Lung microvascular endothelial cell (primary cell): ENCODE results near the gene TRAIP. TPM values are rescaled to one million over a fixed set of nuclear protein-coding genes. Genes with fewer than 3 reads are reported as not detected.
"Not testable (repeated sequence)": the region's sequence is repeated elsewhere in the genome, so short reads cannot be mapped to it uniquely, and the experiment has no call there.

ENCODE experiments used
- DNase-seq, 2 donors: peaks; one replicate each; pipeline versions ENCODE4 v3.0.0 to v3.0.0-alpha.2; 2010; ENCODE audit warnings: low read depth in 2 of 2
- total RNA-seq: library from RNA; depleted of rRNA; stranded (reverse); fragments of >200 nt; gene quantifications from 2 replicates; pipeline ENCODE4 v1.2.1, GENCODE V29; 2014

TRAIP gene
- total RNA-seq, 1 donor from 2014 or later: 1.2 TPM

DNA sequence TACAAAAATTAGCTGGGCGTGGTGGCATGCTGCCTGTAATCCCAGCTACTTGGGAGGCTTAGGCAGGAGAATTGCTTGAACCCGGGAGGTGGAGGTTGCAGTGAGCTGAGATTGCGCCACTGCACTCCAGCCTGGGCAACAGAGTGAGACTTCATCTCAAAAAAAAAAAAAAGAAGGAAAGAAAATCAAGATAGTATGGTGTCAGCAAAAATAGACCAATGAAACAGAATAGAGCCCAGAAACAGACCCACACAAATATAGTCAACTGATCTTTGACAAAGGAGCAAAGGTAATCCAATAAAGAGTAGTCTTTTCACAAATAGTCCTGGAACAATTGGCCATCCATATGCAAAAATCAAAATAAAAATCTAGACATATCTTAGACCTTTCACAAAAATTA lies 33.2 kb downstream of the TRAIP start:
- DNase-seq: not testable (repeated sequence)

DNA sequence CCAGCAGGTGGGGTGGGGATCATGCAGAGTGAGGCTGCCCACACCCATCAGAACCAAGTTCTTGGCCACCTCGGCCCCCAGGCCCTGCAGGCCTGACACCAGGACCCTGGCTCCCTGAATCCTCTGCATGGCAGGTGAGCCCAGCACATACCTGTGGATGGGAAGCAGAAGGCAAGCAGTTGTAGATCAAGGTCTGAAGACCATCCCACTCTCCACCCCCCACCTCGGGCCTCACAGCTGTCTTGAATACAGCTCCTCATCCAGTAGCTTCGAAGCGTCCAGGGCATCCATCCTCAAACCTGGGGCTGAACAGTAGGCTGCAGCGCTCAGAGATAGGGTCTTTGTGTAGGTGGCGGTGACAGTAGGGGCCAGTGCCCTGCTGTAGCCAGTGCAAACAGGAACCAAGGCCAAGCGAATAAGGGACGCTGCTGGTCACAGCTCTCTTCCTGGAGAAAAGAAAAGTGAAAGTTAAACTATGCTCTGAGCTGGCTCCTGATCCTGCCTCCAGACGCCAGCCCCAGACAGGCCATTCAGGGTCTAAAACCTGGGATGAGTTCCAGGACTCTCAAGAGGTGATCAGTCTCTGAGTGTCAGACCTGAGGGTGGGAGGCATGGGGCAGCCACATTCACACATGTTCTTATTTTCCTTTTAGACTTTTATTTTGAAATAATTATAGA lies 42.7 kb downstream of the TRAIP start, which contains the start of gene UBA7:
Gene UBA7, minus strand, starts transcription at position 457 of the 678 bp plus-strand sequence. Its CDS starts 166 bp downstream, at position 291.
- DNase-seq: peak; percentile 71 to 81

DNA sequence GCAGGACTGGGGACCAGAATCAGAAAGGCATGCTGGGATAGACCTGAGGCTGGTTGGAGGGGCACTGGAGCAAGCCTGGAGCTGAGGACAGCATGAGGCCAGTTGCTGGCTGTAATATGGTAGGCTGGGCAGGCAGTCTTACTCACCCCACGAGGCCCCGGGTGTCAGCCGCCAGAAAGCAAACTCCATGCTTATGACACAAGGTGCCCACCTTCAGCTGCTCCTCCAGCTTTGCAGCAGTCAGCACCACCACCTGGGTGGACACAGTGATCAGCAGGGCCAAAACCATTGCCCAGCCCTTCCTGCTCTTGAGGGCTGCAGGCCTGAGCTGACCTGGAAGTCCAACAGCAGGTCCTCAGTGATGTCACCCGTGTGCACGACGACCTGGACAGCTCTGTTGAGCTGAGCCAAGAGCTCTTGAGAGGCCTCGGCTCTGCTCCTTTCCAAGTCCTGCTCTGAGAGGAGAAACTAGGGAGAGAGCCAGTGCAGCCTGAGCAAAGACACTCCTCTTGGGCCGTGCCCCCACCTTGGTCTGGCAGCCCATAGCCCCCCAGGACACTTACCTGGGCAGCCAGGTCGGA lies 43.4 kb downstream of the TRAIP start:
- peak in 1 of 2 donors; percentile 24 for DNase-seq

DNA sequence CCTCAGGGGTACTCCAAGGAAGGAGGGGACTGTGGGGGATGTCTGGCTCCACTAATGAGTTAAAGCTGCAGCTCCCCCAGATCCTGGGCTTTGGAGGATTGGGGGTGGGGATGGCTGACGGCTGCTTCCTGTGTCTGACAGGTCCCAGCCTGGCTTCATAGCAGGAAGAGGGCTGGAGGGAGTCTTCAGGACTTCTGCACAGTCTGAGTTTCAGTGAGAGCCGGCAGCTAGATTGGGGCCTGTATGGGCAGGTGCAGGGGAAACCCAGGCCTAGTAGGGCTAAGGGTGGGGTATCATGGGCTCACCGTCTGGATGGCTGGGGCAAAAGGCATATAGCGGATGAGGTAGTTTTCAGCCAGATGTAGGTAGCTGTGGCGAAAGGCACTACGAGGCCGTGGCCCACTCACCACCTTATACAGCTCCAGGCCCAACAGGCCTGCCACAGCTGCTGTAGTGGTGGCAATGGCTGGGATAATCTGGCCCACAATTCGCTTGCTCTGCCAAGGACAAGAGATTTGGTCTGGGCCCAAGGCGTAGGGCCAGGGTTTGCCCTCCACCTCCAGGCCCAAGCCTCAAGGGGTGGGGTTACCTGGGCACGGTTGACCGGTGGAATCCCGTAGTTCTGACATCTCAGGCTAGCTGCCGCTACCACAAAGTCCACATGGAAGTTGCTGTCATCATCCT lies 48.8 kb downstream of the TRAIP start:
- DNase-seq: peak in 1 of 2 donors; percentile 59

DNA sequence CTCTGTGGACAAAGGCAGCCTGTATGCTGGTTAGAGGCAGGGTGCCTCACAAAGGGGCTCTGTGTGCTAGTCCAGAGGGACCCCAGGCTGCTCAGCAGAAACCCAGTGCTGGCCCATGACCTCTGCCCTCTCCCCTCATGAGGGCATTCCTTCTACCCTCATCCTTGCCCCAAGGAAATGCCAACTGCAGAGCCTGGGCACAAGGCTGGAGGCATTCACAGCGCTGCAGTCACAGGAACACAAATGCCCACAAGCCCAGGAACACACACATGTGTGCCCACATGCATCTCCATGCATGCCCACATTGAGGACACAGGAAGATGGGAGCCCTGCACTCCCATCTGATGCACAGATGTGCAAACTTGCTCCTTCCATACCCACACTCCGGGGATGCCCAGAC lies 49.5 kb downstream of the TRAIP start:
- DNase-seq: no peak

DNA sequence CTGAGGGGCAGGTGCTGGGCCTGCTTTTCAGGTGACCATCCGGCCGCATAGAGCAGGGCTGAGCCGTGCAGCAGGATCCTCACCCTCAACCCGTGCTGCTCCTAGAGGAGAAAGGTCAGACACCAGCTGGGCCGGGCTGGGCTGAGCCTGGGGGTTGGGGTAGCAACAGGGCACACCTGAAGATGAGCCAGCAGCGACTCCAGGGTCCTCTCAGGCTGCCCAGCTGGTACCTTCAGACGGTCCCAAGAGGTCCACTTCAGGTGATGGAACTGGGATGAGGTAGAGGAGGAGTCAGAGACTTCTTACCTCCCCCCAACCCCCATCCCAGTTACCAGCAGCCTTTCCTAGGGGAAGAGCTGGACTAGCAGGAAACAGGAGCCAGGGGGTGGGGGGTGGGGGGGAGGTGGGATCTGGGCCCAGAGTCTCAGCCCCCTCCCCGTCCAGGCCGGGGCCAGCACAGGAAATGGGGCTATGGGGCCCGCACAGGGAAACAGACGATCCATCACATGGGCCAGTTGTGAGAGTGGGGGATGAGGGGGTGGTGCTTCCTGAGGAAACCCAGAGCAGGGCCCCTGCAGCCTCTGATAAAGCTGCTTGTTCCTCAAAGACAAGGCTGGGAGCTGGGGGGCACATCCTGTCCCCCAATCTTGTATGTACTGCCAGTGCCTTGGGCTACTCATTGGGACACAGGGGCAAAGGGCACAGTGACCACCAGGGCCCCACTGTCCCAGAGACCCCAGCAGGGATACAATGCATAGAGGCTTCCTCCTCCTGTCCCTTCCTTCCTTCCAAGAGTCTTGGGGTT lies 50.3 kb downstream of the TRAIP start:
- peak; percentile 83 to 90 for DNase-seq

DNA sequence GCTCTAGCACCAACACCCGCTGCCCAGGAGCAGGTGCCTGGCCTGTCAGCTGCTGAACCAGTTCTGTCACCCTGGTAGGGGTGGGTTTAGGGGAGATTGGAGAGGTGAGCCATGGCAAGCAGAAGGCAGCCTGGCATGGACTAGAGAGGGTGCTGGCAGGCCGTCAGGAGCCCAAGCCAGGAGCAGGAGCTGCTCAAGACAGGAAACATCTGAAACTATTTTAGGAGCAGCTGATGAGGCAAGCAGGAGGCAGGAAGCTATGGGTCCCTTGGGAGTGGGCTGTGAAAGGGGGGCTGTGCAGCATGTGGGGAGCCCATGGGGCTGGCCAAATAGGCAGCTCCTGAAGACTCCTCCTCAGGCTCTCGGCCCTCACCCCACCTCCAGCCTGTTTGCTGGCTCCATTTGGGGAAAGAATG lies 51.0 kb downstream of the TRAIP start:
- DNase-seq: peak in 1 of 2 donors; percentile 92

DNA sequence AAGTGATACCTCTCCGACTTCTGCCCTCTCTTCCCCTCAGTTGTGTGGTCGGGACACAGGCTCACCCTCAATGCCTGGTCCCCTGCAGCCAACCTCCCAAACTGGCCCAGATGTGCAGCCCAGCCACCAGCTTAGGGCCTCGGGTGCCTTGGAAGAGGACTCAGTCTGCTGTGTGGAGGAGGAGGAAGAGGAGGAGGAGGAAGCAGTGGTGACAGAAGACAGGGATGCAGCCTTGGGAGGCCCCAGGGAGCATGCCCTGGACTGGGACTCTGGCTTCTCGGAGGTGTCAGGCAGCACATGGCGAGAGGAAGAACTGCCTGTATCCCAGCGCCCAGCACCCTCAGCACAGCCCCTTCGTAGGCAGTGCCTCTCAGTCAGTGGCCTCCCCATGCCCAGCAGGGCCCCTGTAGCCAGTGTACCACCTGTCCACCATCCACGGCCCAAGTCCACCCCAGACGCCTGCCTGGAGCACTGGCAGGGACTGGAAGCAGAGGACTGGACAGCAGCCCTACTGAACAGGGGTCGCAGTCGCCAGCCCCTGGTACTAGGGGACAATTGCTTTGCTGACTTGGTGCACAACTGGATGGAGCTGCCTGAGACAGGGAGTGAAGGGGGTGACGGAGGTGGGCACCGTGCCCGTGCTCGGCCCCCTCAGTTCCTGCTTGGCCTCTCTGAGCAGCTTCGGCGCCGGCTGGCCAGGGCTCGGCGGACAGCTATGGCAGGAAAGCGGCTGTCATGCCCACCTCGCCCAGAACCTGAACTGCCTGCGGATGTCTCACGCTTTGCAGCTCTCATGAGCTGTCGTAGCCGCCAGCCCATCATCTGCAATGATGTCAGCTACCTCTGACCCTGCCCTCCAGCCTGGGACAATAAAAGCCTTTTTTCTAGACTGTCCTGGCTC lies 52.0 kb downstream of the TRAIP start:
- peak; percentile 41 to 63 for DNase-seq

DNA sequence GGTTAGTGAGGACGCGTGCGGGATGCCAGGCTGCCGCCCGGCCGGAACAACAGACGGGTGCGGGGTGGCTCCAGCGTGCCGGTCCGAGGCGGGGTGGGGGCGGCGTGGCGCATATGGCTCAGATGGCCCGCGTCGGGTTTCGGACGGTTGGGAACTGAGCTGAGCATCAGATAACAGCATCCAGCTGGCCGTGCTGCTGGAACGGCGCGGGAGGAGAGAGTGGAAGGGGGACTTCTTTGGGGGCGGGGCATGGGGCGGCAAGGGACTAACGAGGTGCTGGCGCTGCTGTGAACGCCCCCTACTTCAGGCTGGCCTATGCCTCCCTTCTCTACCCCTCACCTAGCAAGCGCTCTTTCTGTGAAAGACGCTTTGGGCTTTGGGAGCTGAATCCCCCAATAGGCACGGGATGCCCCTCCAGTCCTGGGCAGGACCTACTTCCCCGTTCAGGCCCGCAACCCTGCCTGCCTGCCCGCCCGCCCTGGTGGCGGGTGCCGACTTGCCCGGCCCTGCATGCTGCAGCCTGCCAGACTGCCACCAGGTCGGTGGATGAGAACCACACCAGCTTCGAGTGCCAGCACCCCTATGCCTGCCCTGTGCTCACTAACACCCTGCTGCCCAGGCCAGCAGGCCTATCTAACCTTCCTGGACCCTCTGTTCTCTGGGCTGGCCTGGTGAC lies 52.8 kb downstream of the TRAIP start:
- DNase-seq: peak in 1 of 2 donors; percentile 59

DNA sequence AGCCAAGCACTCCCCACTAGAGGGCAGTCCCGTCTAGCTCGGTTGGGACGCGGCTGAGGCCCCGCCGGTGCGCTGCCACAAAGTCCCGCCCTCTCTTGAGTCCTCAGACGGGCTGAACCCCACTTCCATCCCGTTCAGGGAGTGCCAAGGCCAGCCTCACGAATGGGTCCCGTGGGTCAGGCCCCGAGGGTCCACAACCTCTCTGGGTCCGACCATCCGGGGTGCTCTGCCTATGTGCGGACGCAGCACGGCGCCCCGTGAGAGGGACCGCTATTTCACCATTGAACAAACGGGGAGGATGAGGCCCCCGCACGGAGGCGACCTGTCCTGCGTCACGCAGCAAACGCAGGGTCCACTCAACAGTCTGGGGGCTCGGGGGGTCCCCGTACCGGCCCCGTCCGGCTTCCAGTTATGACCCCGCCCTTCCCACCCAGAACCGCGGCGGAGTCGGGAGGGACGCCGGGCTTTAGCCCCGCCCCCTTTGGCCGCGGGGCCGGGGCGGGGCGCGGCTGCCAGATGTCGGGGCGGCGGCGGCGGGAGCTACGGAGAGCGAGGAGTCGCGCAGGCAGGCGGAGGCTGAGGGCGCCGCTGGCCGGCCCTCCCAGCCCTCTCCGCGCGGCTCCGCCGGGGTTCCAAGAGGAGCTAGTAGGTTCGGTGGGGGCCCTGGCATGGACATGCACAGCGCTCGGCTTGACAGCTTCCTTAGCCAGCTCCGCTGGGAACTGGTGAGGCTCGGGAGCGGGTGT lies 53.5 kb downstream of the TRAIP start, which contains the start of gene INKA1:
Gene INKA1, plus strand, starts transcription at position 543 of the 746 bp plus-strand sequence. Its CDS starts 132 bp downstream, at position 675.
- peak; percentile 89 to 90 for DNase-seq

DNA sequence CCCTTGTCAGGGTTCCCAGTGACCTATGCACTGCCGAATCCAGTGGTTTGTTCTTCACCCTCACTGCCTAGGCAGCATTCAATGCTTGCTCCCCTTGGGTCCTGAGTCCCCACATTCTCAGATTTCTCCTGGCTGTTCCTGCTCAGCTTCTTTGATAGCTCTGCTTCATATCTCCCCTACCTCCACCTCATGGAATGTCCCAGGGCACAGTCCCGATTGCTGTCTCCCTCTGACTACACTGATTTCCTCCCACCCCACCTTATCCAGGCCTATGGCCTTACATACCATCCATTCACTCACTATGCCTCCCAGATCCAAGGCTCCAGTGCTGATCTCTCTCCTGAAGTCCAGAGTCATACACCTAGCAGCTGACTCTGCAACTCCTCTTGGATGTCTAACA lies 55.2 kb downstream of the TRAIP start:
- DNase-seq: no peak

DNA sequence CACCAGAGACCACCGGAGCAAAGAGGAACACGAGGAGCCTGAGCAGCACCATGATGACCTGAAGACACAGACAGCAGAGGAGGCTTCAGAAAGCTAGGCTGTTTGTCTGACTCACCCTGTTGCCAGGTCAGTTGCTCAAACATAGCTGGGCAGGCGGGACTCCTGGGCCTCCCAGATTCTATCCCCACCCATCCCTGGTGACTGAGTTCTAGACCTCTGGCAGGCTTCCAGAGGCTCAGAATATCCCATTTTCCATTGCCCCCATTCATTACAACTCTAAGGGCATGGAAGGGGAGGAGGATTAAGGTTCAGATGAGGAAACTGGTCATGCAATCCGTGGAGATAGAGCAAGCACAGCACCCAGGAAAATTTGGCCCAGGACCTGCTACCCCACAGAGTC lies 56.6 kb downstream of the TRAIP start, which contains the start of gene CDHR4:
Gene CDHR4, minus strand, starts transcription at position 113 of the 400 bp plus-strand sequence. Its CDS starts 61 bp downstream, at position 52.
- DNase-seq: peak in 1 of 2 donors; percentile 32

DNA sequence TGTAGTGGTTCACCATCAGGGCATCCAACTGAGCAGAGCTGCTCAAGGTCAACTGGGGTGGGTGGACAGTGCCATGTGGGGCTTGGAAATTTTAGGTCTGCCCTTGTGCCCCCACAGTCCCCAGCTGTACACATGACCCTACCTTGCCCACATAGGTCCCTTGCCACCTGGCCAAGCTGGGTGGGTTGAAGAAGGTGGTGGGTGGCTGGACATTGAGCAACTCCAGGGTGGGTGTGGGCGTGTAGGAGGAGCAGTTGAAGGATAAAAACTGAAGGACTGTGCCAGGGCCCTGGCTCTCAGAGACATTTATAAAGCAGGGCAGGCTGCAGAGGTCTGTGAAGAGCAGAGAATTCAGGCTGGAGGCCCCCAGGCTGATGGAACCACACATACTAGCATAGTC lies 57.3 kb downstream of the TRAIP start:
- DNase-seq: no peak

DNA sequence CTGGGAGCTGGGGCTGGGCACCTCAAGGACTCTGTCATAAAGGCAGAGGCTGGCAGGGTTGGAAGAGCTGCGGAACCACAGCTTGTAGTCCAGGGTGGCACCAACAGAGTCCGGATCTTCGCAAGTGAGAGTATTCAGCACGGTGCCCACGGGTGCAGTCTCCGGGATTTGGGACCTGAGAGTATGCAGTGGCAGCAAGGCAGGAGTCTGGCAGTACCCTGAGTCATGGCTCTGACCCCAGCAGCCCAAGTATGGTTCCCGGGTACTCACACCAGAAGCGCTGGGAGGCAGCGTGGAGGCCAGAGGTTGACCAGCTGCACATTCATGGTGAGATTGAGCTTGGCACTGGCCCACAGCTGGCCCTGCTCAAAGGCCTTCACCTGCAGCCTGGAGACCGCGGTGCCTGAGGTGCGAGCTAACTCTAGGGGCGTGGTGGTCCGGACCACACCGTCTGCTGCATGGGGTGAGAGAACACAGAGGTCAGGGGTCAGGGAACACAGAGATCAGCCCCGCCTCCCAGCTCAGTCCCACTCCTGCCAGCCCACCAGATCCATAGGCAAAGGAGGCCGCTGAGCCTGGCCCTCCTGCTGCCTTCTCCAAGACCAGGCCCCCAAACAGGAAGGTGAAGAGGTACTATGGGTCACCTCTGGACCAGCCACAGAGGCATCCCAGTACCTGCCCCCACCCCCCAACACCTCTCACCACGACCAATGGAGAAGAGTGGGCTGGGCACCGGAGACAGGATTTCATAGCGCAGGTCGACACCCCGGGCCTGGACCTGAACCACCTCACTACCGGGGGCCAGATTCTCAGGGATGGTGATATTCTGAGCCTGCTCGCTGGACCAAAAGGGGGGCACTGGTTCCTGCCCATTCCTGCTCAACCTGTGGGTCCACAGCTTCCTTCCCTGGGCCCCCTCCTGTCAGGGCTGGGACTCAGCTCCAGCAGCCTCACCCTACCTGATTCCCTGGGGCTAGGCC lies 61.1 kb downstream of the TRAIP start:
- no peak for DNase-seq

DNA sequence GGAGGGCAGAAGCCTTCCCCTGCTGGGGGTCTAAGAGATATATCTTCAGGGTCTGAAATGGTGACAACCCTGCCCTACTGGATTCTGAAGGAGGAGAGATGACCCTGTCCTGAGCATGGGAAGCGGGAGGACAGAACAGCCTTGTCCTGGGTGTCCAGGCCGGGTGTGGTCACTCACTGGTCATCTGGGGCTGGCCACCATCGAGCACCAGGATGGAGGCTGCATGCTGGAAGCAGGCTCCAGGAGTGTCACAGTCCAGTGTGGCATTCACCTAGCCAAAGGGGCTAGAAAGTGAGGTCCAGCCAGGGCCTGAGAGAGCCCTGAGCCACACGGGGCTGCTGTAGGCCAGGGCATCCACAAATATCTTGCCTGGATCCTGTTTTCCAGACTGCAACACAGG lies 61.9 kb downstream of the TRAIP start:
- no peak for DNase-seq

DNA sequence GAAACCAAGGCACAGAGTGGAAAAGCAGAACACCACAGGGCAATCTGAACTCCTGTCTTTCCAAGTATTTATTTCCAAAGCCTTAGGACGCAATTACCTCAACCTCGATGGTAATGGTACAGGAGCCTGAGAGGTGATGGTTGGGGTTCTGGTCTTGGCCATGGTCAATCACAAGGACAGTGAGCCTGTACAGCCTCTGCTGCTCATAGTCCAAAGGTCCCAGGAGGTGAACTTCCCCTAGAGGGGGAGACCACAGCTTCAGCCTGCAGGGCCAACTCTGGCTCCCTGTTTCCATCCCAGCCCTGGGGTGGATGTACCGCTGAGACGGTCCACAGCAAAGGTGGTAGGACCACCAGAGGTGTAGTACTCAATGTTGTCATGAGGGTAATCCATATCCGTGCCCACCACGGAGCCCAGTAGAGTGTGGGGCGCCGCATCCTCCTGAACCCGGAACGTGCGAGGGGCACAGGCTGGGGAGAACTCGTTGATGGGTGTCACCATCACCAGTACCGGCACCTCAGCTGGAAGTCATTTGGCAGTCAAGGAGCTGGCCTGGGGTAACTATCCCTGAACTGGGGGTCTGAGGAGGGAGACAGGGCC lies 62.8 kb downstream of the TRAIP start:
- no peak for DNase-seq

DNA sequence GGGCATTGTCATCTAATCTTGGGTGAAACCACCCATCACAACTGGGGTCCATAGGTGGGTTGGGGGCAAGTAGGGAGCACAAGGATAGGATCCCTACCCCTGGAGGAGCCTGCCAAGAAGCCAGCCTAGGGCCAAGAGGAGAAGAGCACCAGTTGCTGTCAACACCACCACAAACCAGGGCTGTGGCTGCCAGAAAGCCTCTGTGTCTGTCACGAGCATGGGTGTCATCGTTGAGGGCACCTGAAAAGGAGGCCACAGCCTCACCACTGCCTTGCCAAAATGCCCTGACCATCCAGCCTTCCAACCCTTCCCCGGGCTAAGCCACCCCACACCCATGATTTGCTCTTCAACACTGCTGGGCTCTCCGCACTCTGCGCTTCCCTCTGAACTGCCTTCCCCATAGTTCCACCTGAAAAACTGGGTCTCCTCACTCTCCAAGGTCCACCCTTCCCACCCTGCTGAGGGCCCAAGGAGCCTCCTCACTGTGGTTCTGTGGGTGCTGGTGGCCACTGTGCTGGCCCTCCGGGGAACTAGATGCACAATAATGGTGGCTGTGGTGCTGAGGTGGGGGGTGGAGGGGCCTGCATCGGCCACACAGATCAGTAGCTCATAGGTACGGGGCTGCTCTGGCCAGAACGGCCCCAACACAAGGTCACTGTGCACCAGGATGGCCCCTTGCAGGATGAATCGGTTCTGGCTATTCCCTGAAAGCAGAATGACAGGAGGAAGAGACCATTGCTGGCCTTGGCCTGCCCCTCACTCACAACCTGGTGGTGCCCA lies 63.8 kb downstream of the TRAIP start:
- no peak for DNase-seq
